ENCODE measurements around the gene BGN. TPM values are rescaled to one million over a fixed set of nuclear protein-coding genes. Genes with fewer than 3 reads are reported as not detected.

BGN gene
- total RNA-seq, 1 experiment from 2014 or later = 0.33 TPM

GRCh38 chrX:153455571-153455970 lies 39.2 kb upstream of the BGN start:
- CTCF ChIA-PET = no interaction called here
- intact Hi-C loops (cut with micrococcal nuclease; ENCODE audit: unreplicated experiment) = no loop called here
- Histone ChIP-seq H3K9me2 (ENCODE audit: insufficient read depth) (no peaks in the 10 kb centered on the region), H3K27ac (no peak overlapping the region), H3K36me3 (ENCODE audit: low read depth) (no peaks in the 10 kb centered on the region), H3K27me3 (ENCODE audit: insufficient read depth, low read depth) (no peaks in the 10 kb centered on the region), H3K4me1 (replicated peaks; ENCODE audit: insufficient read depth) (no peaks in the 10 kb centered on the region), H3K4me3 (no peak overlapping the region), H3K4me2 (no peak overlapping the region), H4K20me1 (ENCODE audit: insufficient read depth) (no peaks in the 10 kb centered on the region), H2AFZ (no peak overlapping the region), H3K9me3 (ENCODE audit: insufficient read depth, low read depth) (no peaks in the 10 kb centered on the region), H3K79me2 (ENCODE audit: low read depth) (no peaks in the 10 kb centered on the region), H3F3A (ENCODE audit: insufficient read depth, low read depth) (no peaks in the 10 kb centered on the region)
- TF ChIP-seq EZH2 (IDR thresholded peaks at IDR 0.05; ENCODE audit: low read depth) (no peak), CTCF (conservative IDR thresholded peaks at IDR 0.05) (no peak)
- no peak for DNase-seq
- POLR2A ChIA-PET (ENCODE audit: unreplicated experiment) = no interaction called here
- no TSS peak for BruUV-seq (replicated peaks)

- H3K9me3 ChIP-seq (ENCODE audit: insufficient read depth, low read depth) = no peaks in the 10 kb centered on the region
- no peaks in the 10 kb centered on the region for H3K36me3 ChIP-seq (ENCODE audit: low read depth)
- no peaks in the 10 kb centered on the region for H3K79me2 ChIP-seq (ENCODE audit: low read depth)
- H3K4me2 ChIP-seq = no peak overlapping the region
- no peak overlapping the region for H2AFZ ChIP-seq
- no TSS peak for BruUV-seq (replicated peaks)
- no peak overlapping the region for H3K27ac ChIP-seq
- CTCF ChIA-PET = no interaction called here
- DNase-seq = no peak
- H4K20me1 ChIP-seq (ENCODE audit: insufficient read depth) = no peaks in the 10 kb centered on the region
- POLR2A ChIA-PET (ENCODE audit: unreplicated experiment) = no interaction called here
- no peaks in the 10 kb centered on the region for H3K4me1 ChIP-seq (replicated peaks; ENCODE audit: insufficient read depth)
- no peak overlapping the region for H3K4me3 ChIP-seq
- TF ChIP-seq EZH2 (IDR thresholded peaks at IDR 0.05; ENCODE audit: low read depth) (no peak), CTCF (conservative IDR thresholded peaks at IDR 0.05) (no peak)
- no peaks in the 10 kb centered on the region for H3F3A ChIP-seq (ENCODE audit: insufficient read depth, low read depth)
- no peaks in the 10 kb centered on the region for H3K27me3 ChIP-seq (ENCODE audit: insufficient read depth, low read depth)
- H3K9me2 ChIP-seq (ENCODE audit: insufficient read depth) = no peaks in the 10 kb centered on the region
- intact Hi-C loops (cut with micrococcal nuclease; ENCODE audit: unreplicated experiment) = no loop called here
Measured at GRCh38 chrX:153456161-153456560, 38.6 kb upstream of the BGN start.

GRCh38 chrX:153456704-153457103 lies 38.1 kb upstream of the BGN start:
- no peaks in the 10 kb centered on the region for H3K9me2 ChIP-seq (ENCODE audit: insufficient read depth)
- ChIA-PET CTCF (no interaction called here), POLR2A (ENCODE audit: unreplicated experiment) (no interaction called here)
- H4K20me1 ChIP-seq (ENCODE audit: insufficient read depth) = no peaks in the 10 kb centered on the region
- no TSS peak for BruUV-seq (replicated peaks)
- H3K4me1 ChIP-seq (replicated peaks; ENCODE audit: insufficient read depth) = no peaks in the 10 kb centered on the region
- H3K4me2 ChIP-seq = no peak overlapping the region
- H3K27ac ChIP-seq = no peak overlapping the region
- H3K9me3 ChIP-seq (ENCODE audit: insufficient read depth, low read depth) = no peaks in the 10 kb centered on the region
- intact Hi-C loops (cut with micrococcal nuclease; ENCODE audit: unreplicated experiment) = no loop called here
- H3F3A ChIP-seq (ENCODE audit: insufficient read depth, low read depth) = no peaks in the 10 kb centered on the region
- no peak for TF ChIP-seq EZH2 (IDR thresholded peaks at IDR 0.05; ENCODE audit: low read depth)
- TF ChIP-seq CTCF (conservative IDR thresholded peaks at IDR 0.05) = no peak
- H3K79me2 ChIP-seq (ENCODE audit: low read depth) = no peaks in the 10 kb centered on the region
- H3K4me3 ChIP-seq = no peak overlapping the region
- H3K36me3 ChIP-seq (ENCODE audit: low read depth) = no peaks in the 10 kb centered on the region
- no peak for DNase-seq
- H3K27me3 ChIP-seq (ENCODE audit: insufficient read depth, low read depth) = no peaks in the 10 kb centered on the region
- no peak overlapping the region for H2AFZ ChIP-seq
